DMS 273 treated with DMSO at 0.1 percent for 48 hours (cell line): ENCODE results near the gene BTF3L4.

ENCODE experiments used
- DNase-seq: peaks from one replicate; lab custom pipeline; 2025; lab: John Stamatoyannopoulos, UW

The BTF3L4 gene

GRCh38 chr1:52123622-52124021 lies 67.5 kb downstream of the BTF3L4 start:
- DNase-seq: no peak

DNA sequence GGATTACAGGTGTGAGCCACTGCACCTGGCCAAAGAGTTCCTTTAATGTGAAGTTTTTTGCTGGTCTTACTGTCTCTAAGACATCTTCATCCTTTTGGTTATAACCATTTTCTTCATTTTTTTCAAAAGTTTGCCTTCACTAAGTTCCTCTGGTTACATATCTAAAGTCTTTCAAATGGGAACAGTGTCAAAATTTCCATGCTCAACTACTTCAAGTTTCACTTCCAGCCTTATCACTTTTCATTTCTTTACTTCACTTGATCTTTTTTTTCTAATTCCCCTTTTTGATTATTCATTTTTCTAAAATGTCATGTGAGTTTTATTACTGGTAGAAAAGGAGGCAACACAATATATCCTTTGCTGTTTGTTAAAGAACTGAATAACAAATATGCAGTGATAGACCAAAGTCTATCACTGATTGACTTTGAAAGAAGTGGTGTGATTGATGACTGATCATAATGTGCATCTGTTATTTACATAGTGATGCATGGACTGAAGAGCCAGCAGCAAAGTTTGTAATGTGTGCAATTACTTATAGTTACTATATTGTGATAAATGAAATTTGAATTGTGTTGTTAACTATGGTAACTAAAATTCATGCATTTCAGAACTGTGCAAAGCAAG lies 69.8 kb downstream of the BTF3L4 start:
- no peak for DNase-seq

DNA sequence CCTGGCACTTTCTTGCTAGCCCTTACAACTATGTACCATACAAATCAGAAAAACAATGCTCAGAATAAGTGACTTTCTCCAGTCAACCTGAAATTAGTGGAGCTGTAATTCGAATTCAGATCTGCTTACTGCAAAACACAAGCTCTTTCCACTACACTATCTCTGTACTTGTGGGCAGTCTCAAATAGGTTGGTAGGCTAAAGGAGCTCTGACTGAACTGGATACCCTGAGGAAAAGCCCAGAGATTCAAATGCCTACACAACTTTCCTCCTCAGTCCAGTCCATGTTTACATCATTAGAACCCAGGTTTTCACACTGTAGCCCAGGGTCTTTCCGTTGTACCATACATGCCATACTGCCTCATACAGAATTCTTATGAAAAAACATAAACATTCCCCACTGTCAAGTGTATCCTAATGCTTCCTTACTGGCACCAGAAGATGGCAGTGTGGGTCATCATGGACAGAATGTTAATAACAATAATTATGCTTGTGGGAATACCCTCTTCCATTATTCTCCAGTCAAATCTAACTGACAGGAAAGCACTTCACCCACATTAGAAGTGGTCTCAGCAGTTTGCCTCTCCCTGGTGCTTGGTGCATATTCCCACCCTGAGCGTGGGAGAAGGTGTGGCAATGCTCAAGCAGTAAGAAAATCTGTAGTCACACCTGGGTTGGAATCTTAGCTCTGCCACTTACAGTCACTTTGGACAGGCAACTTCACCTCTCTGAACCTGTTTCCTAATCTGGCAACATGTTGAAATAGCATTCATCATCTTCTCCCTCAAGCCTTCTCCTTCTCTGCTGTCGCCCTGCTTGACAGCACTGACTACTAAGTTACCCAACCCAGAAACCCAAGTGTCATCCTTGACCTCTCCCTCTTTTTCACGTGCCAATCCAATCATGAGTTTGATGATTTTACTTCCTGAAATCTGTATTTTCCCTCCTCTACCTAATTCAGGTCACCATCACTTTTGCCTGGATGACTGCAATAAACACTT lies 71.4 kb downstream of the BTF3L4 start:
- DNase-seq: peak; percentile 11

DNA sequence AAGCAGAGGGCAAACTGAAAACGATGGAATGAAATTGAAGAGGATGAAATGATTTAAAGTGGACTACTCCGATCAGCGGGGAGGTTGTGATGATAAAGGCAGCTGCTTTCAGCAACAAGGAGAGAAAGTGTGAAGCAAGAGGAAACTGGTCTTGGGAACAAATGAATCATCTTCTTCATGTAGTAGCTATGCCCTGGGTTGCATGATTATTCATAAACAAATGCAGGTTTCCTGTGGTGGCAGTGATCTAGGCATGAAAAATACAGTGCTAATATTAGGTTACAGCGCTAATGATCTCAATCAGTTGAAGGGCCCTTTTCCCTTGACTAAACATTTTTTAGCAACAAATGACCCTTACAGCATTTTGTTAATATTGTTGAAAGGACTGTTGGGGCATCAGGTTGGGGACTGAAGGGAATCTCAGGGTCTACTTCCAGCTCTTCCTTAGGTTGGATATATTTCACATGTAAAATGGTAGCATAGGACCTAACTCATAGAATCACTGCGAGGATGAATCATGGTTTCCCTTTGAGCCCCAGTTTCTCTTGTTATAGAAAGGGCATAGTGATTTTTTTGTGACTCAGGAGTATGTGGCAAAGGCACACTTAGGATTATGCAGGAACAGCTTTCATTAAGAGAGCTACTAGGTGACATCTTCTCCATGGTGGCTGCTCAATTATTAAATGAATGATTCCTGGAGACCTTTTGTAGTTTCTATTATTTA lies 83.9 kb downstream of the BTF3L4 start:
- no peak for DNase-seq
